Measurements from ENCODE around the gene MARCHF3. TPM values are rescaled to one million over a fixed set of nuclear protein-coding genes. Genes with fewer than 3 reads are reported as not detected.

The MARCHF3 gene
- total and polyA plus RNA-seq, 12 donors = 4.8 to 76.2 (median 45.9) TPM

DNA sequence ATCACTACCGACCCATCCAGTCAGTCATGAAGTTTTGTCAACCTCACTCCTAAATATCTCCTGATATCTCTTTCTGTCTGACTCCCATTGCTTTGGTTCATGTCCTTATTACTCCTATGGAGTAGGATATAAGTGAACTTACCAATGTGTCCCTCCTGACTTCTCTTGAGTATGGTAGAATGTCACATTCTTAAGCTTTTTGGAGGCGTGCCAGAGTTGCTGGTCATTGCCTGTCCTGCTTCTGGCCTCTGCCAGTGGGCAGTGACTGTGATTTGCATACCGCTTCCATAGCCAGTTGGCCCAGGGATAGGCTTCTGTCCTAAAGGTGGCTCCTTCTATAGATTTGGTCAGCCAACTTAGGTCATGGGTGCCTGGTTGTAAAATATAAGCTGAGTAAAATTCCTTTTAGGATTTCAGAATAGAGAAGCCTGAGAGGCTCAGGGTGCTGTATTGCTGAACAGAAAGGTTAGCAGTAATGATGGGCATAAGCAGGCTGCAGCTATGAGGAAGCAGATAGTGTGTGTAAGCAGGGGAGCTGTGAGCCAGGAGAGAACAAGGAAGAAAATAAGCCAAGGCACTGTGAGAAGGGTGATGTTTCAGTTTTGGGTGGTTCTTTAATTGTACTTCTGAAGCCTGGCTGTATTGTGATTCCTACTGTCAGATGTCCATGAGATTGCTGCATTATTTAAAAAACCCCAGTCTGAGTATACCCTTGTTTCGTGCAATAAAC is 16.1 kb upstream of the MARCHF3 start:
- no peak for ATAC-seq
- H3K4me1 ChIP-seq = peaks cover 0 to 9% (median 6%) of the 10 kb centered on the region in 9 donors
- 88 to 93% methylated on average over 4 of the region's 4 CpGs for WGBS, 2 donors
- intact Hi-C loops (cut with DNase I) = loop anchor here in 4 of 10 donors (10.0 kb wide), 3 partner anchors 192 to 372 kb away; no protein-coding TSS in a partner anchor
- H3K4me3 ChIP-seq = no peak overlapping the region
- TF ChIP-seq, protein P1, sequence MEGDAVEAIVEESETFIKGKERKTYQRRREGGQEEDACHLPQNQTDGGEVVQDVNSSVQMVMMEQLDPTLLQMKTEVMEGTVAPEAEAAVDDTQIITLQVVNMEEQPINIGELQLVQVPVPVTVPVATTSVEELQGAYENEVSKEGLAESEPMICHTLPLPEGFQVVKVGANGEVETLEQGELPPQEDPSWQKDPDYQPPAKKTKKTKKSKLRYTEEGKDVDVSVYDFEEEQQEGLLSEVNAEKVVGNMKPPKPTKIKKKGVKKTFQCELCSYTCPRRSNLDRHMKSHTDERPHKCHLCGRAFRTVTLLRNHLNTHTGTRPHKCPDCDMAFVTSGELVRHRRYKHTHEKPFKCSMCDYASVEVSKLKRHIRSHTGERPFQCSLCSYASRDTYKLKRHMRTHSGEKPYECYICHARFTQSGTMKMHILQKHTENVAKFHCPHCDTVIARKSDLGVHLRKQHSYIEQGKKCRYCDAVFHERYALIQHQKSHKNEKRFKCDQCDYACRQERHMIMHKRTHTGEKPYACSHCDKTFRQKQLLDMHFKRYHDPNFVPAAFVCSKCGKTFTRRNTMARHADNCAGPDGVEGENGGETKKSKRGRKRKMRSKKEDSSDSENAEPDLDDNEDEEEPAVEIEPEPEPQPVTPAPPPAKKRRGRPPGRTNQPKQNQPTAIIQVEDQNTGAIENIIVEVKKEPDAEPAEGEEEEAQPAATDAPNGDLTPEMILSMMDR (IDR thresholded peaks at IDR 0.05) = no peak
- peaks cover 0 to 5% (median 0%) of the 10 kb centered on the region in 9 donors for H3K36me3 ChIP-seq
- no peak overlapping the region for H3K27ac ChIP-seq
- no peaks in the 10 kb centered on the region for H3K27me3 ChIP-seq
- DNase-seq = no peak
- H3K9me3 ChIP-seq = no peaks in the 10 kb centered on the region

DNA sequence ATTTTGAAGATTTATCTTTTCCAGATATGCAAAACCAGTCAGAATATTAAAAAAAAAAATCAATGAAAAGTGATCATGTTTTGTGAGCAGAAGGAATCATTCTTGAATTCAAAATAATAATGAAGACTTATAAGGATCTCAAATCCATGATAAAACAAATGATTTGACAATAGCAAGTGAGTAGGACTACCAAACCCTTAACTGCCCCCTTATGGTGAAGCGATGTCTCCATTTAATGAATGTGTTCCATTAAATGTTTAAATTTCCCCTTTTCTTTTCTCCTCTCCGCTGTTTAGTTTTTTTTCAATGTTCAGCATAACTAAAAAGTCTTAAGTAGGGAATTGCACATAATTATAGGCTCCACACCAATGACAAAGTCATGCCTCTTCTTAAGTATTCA is 12.2 kb upstream of the MARCHF3 start:
- Histone ChIP-seq H3K4me3 (no peak overlapping the region), H3K27ac (no peak overlapping the region), H3K36me3 (no peaks in the 10 kb centered on the region), H3K4me1 (peaks cover 3 to 38% (median 26%) of the 10 kb centered on the region in 9 donors), H3K9me3 (no peaks in the 10 kb centered on the region), H3K27me3 (no peaks in the 10 kb centered on the region)
- ATAC-seq (no peak), DNase-seq (no peak)
- TF ChIP-seq, protein P1 (IDR thresholded peaks at IDR 0.05) = peak in 7 of 9 donors; percentile 20 to 50 (median 39)
- intact Hi-C loops (cut with DNase I) = loop anchor here in 6 of 10 donors (5.0 to 10.0 kb wide), 4 partner anchors 188 to 368 kb away; no protein-coding TSS in a partner anchor
- WGBS, 2 donors = 92 to 96% methylated on average over 2 of the region's 2 CpGs

DNA sequence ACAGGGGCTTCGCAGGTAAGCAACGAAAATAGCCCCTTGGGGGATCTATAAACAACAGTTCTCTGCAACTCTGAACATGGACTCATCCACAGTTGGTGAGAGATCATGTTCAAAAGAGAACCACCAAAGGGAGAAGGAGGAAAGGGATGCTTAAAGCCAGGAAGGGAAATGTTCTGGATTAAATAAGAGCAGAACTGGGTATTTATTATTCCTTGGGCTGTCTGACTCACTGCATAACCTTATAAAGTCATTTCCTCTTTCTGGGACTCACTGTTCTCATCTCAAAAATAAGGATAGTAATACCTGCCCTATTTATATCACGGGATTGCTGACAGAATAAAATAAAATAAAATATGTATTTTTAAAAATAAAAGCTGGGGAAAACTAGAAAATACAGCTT is 11.2 kb upstream of the MARCHF3 start:
- TF ChIP-seq, protein P1 (IDR thresholded peaks at IDR 0.05) = no peak
- intact Hi-C loops (cut with DNase I) = loop anchor here in 6 of 10 donors (5.0 to 10.0 kb wide), 4 partner anchors 187 to 367 kb away; no protein-coding TSS in a partner anchor
- no peaks in the 10 kb centered on the region for H3K27me3 ChIP-seq
- H3K36me3 ChIP-seq = no peaks in the 10 kb centered on the region
- peak overlapping the region in 7 of 10 donors; percentile 15 to 63 (median 42) for H3K27ac ChIP-seq
- 60 to 63% methylated on average over 3 of the region's 3 CpGs for WGBS, 2 donors
- H3K4me3 ChIP-seq = no peak overlapping the region
- ATAC-seq (peak in 4 of 8 donors; percentile 49 to 75 (median 61)), DNase-seq (no peak)
- H3K4me1 ChIP-seq = peaks cover 3 to 39% (median 26%) of the 10 kb centered on the region in 9 donors
- no peaks in the 10 kb centered on the region for H3K9me3 ChIP-seq

DNA sequence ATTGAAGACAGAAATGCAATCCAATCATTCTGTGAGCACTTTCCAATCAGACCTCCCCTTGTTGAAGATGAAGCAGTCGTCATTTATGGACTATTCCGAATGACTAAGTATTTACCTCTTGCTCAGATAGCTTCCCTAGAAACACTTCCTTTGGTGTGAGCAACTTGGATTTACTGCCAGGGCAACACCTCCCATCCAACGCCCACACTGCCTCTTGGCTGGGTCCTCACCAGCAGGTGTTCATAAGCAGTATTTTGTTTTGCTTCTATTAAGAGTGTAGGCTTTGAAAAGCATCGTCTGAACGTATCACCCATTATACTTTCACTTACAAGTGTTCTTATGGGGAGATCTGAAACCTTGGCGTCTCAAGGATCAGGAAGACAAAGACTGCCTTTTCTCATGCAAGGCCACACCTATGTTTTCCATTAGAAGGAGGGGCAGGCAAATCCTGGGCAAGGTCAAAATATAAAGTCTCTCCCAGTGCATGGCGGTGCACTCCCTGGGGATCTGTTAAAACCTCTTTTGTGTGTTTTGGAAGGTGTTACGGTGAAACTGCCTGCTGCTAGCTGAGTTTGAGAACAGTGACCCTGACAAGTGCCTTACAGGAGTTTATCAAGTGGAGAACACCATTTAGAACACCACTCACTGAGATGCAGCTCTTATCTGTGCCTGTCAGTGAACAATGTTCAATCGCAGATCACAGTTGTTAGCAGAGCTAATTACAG is 10.6 kb upstream of the MARCHF3 start:
- 40 to 41% methylated on average over 9 of the region's 9 CpGs for WGBS, 2 donors
- no peak for DNase-seq
- TF ChIP-seq, protein P1 (IDR thresholded peaks at IDR 0.05) = no peak
- peaks cover 3 to 39% (median 26%) of the 10 kb centered on the region in 9 donors for H3K4me1 ChIP-seq
- H3K4me3 ChIP-seq = peak overlapping the region in 2 of 10 donors; percentile 1 to 6
- ATAC-seq = peak; percentile 13 to 79 (median 68)
- H3K27me3 ChIP-seq = no peaks in the 10 kb centered on the region
- H3K36me3 ChIP-seq = no peaks in the 10 kb centered on the region
- intact Hi-C loops (cut with DNase I) = loop anchor here in 6 of 10 donors (5.0 to 10.0 kb wide), 4 partner anchors 186 to 366 kb away; no protein-coding TSS in a partner anchor
- H3K27ac ChIP-seq = peak overlapping the region in 8 of 10 donors; percentile 1 to 63 (median 36)
- no peaks in the 10 kb centered on the region for H3K9me3 ChIP-seq
